HEK293T (cell line): ENCODE measurements around the gene ZDHHC11.

Experiments
- CTCF ChIA-PET: fragments of 350-600 bp; formaldehyde crosslinking; extraction: SDS; loops from one replicate; lab custom pipeline; 2021; ENCODE audit warnings: antibody characterized with exemption, inconsistent platforms; lab: Yijun Ruan, JAX
- POLR2A ChIA-PET: fragments of 350-600 bp; formaldehyde crosslinking; extraction: SDS; loops from one replicate; lab custom pipeline; 2020; ENCODE audit warnings: antibody characterized with exemption, inconsistent platforms; lab: Yijun Ruan, JAX
- DNase-seq: peaks from one replicate; pipeline ENCODE4 v3.0.0; 2012; ENCODE audit warnings: mixed read lengths; ENCODE audit errors: extremely low spot score
- ARNT ChIP-seq: fragments of 450-650 bp; IDR thresholded peaks from 2 replicates; pipeline ENCODE4 v1.6.1; 2017; ENCODE audit warnings: mild to moderate bottlenecking
- BHLHE40 ChIP-seq: fragments of 450-650 bp; IDR thresholded peaks from 2 replicates; pipeline ENCODE4 v1.6.1; 2016; ENCODE audit warnings: mild to moderate bottlenecking, moderate library complexity, borderline replicate concordance
- CTBP1 ChIP-seq: fragments of 450-650 bp; IDR thresholded peaks from 2 replicates; pipeline ENCODE4 v1.6.1; 2016; ENCODE audit warnings: borderline replicate concordance
- ELF4 ChIP-seq: fragments of 450-650 bp; IDR thresholded peaks from 2 replicates; pipeline ENCODE4 v1.6.1; 2017; ENCODE audit warnings: antibody characterized with exemption
- FOXA1 ChIP-seq: fragments of 450-650 bp; IDR thresholded peaks from 2 replicates; pipeline ENCODE4 v1.6.1; 2016; ENCODE audit warnings: mild to moderate bottlenecking
- FOXK2 ChIP-seq: fragments of 450-650 bp; IDR thresholded peaks from 2 replicates; pipeline ENCODE4 v1.6.1; 2016; ENCODE audit warnings: mild to moderate bottlenecking
- FOXM1 ChIP-seq: fragments of 450-650 bp; IDR thresholded peaks from 2 replicates; pipeline ENCODE4 v1.6.1; 2017; ENCODE audit warnings: mild to moderate bottlenecking, borderline replicate concordance
- HDGF ChIP-seq: fragments of 450-650 bp; IDR thresholded peaks from 2 replicates; pipeline ENCODE4 v1.6.1; 2017; ENCODE audit warnings: antibody characterized with exemption, borderline replicate concordance
- L3MBTL2 ChIP-seq: fragments of 450-650 bp; conservative IDR thresholded peaks from 2 replicates; pipeline ENCODE4 v1.6.1; 2016; ENCODE audit warnings: mild to moderate bottlenecking
- LEF1 ChIP-seq: fragments of 450-650 bp; IDR thresholded peaks from 2 replicates; pipeline ENCODE4 v1.6.1; 2017; ENCODE audit warnings: mild to moderate bottlenecking, borderline replicate concordance
- NFRKB ChIP-seq: fragments of 450-650 bp; IDR thresholded peaks from 2 replicates; pipeline ENCODE4 v1.6.1; 2016; ENCODE audit warnings: mild to moderate bottlenecking, moderate library complexity
- PKNOX1 ChIP-seq: fragments of 450-650 bp; IDR thresholded peaks from 2 replicates; pipeline ENCODE4 v1.6.1; 2016
- SP1 ChIP-seq: fragments of 450-650 bp; IDR thresholded peaks from 2 replicates; pipeline ENCODE4 v1.6.1; 2017
- SUZ12 ChIP-seq: fragments of 450-650 bp; IDR thresholded peaks from 2 replicates; pipeline ENCODE4 v1.6.1; 2016; ENCODE audit warnings: mild to moderate bottlenecking
- TARDBP ChIP-seq: fragments of 450-650 bp; IDR thresholded peaks from 2 replicates; pipeline ENCODE4 v1.6.1; 2016
- ZNF384 ChIP-seq: fragments of 450-650 bp; IDR thresholded peaks from 2 replicates; pipeline ENCODE4 v1.6.1; 2016

The ZDHHC11 gene

DNA sequence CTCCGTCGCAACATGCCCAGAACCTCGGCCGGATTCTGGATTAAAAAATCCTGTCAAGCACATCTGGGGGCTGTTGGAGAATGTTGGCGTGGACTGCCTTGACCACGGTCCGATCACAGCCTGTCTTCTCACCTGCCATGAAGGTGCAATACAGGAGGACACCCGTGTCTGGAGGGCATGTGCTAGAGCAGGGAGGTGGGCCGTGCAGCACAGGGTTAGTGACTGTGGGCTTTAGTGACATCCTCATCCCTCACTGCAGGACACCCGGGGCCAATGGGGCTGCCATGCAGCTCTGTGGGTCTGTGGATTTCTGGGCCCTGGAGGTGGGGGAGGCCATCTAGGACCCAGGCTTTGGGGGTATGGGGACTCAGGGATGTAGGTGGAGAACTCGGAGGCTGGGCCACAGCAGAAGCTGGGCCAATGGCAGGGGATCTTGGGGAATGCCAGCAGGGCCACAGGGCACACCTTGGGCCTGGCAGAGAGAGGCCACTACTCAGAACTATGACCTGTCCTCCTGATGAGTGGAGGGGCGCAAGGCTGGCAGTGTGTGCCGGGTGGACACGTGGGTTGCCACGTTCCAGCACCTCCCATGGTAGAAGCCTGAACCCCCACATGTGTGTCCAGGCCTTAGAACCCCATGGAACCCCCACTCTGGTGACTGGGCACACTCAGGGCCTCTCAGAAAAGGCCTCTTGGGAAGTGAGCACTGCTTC, 89.6 kb downstream of the ZDHHC11 start:
- TF ChIP-seq LEF1 = no peak
- no peak for TF ChIP-seq FOXA1
- no peak for TF ChIP-seq CTBP1
- TF ChIP-seq ELF4 = no peak
- TF ChIP-seq BHLHE40 = no peak
- TF ChIP-seq TARDBP = no peak
- TF ChIP-seq NFRKB = no peak
- TF ChIP-seq SUZ12 = no peak
- no peak for TF ChIP-seq FOXM1
- TF ChIP-seq PKNOX1 = no peak
- no peak for TF ChIP-seq ZNF384
- TF ChIP-seq HDGF = no peak
- no peak for TF ChIP-seq FOXK2
- DNase-seq = no peak
- ChIA-PET POLR2A (no interaction called here), CTCF (no interaction called here)

DNA sequence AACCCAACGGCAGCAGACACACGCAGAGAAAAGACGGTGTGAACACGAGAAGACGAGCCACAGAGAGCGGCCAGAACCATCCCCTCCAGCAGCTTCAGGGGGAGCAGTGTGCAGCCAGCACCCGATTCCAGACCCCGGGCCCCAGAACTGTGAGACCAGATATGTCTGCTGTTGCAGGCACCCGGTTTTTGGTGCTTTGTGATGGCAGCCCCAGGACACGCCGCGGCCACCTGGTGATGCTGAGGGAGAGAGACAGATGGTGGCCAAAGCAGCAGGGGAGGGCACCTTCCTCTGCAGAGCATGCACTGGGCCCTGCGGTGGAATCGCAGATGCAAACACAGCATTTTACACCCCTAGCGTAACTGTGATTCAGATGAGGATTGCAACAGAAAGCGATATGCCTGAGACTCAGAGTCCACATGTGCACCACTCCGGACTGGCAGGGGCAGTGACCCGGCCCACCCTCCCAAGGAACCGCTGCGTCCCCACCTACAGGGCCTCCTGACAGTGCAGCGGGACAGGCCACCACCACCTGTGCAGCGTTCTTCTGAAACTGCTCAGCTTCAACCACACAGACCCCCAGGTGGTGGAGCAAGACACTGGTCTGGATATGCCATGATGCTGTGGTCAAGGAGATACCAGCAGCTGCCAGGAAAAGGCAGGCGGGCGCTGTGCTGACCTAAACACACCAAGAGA, 90.3 kb downstream of the ZDHHC11 start:
- no peak for DNase-seq
- CTCF ChIA-PET = no interaction called here
- POLR2A ChIA-PET = no interaction called here
- TF ChIP-seq ELF4 (no peak), FOXA1 (no peak), FOXM1 (no peak), SP1 (no peak), TARDBP (no peak), HDGF (no peak), L3MBTL2 (no peak), SUZ12 (no peak), FOXK2 (no peak), NFRKB (no peak), LEF1 (no peak), PKNOX1 (no peak), ZNF384 (no peak), ARNT (no peak), BHLHE40 (no peak), CTBP1 (no peak)

DNA sequence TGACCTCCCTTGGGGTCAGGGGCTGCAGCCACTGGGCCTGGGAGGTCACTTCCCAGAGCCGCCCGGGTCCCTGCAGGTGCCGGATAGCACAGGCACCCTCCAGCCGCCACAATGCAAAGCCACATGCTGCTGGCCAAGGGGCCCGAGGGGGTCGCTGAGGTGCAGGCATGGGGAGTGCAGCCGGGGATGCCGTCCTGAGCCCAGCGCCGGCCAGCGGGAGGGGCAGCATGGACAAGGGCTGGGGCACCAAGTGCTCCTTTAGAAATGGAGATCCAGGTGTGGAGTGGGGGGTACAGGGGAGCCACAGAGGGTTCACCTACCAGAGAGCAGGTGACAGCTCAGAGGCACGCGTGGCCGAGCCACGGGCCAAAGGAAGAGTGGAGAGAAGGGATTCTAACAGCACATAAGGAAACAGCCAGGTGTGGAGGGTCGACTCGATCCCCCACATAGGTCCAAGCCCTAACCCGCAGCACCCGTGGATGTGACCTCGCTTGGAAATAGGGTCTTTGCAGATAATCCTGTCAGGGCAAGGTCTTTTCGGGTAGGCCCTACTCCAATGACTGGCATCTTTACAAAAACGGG, 90.9 kb downstream of the ZDHHC11 start:
- DNase-seq = no peak
- CTCF ChIA-PET = no interaction called here

DNA sequence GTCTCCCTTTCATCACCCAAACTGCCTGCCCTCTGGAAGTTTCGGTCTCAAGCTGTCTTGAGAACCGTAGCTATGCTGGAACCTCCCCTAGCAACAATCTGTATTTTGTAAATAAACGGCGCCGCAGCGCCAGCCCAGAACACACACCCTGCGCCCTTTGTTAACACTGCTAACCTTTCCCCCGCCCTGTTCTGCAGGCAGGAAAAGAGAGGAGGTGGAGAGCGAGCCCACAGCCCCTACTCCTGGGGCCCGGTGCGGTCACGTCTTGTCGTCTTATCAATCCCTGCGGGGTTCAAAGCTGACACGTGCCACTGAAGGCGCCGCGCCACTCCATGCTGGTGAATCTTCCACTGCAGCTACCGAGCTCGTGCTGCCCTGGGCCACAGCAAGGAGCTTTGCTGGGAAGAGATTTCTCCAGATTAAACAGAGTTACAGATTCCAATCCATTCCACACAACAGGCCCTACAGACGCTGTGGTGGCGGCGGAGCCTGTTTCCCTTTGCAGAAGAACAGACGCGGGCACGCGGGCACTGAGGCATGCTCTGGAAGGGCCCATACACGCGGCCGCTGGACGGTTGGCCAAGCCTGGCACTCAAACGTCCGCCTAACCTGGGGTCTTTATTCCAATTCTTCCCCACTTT, 91.6 kb downstream of the ZDHHC11 start:
- CTCF ChIA-PET = no interaction called here
- no peak for TF ChIP-seq TARDBP
- TF ChIP-seq HDGF = no peak
- TF ChIP-seq PKNOX1 = no peak
- TF ChIP-seq CTBP1 = no peak
- TF ChIP-seq ELF4 = no peak
- TF ChIP-seq SP1 = no peak
- TF ChIP-seq ARNT = no peak
- no peak for TF ChIP-seq FOXA1
- no peak for TF ChIP-seq LEF1
- no peak for TF ChIP-seq ZNF384
- TF ChIP-seq FOXK2 = no peak
- TF ChIP-seq FOXM1 = no peak
- no peak for TF ChIP-seq SUZ12
- no peak for TF ChIP-seq NFRKB
- TF ChIP-seq BHLHE40 = no peak
- no peak for TF ChIP-seq L3MBTL2

More for the DNA sequence above, 90.9 kb downstream of the ZDHHC11 start:
- TF ChIP-seq ELF4 (no peak), ZNF384 (no peak), SUZ12 (no peak), TARDBP (no peak), NFRKB (no peak), HDGF (no peak), ARNT (no peak), PKNOX1 (no peak), BHLHE40 (no peak), L3MBTL2 (no peak), LEF1 (no peak), FOXK2 (no peak), SP1 (no peak), FOXM1 (no peak), CTBP1 (no peak), FOXA1 (no peak)
- POLR2A ChIA-PET = no interaction called here

More for the DNA sequence above, 91.6 kb downstream of the ZDHHC11 start:
- DNase-seq = no peak
- POLR2A ChIA-PET = no interaction called here
